Sigmoid colon (tissue), 7 donors: ENCODE results near the gene SS18. TPM values are rescaled to one million over a fixed set of nuclear protein-coding genes. Genes with fewer than 3 reads are reported as not detected.

Source experiments
- DNase-seq: peaks from one replicate; pipeline ENCODE4 v3.0.0-alpha.2; 2019
- H3K27ac ChIP-seq, 4 donors: fragments of 200-600 bp; sonication (generic); one replicate each; pipeline ENCODE4 v1.5.1; 2016 to 2019; ENCODE audit warnings: mild to moderate bottlenecking in 1 of 4
- H3K27me3 ChIP-seq, 3 donors: fragments of 200-600 bp; sonication (generic); one replicate each; pipeline ENCODE4 v1.5.1; 2019; ENCODE audit warnings: mild to moderate bottlenecking in 1 of 3
- H3K36me3 ChIP-seq, 4 donors: fragments of 200-600 bp; sonication (generic); one replicate each; pipeline ENCODE4 v1.5.1; 2016 to 2019
- H3K4me1 ChIP-seq, 4 donors: fragments of 200-600 bp; sonication (generic); one replicate each; pipeline ENCODE4 v1.5.1; 2017 to 2019
- H3K4me3 ChIP-seq, 4 donors: fragments of 200-600 bp; sonication (generic); one replicate each; pipeline ENCODE4 v1.5.1; 2017 to 2019; ENCODE audit warnings: mild to moderate bottlenecking in 2 of 4, moderate library complexity in 1 of 4
- H3K9me3 ChIP-seq, 4 donors: fragments of 200-600 bp in 3 of 4; sonication (generic) in 3 of 4; one replicate each; pipeline versions ENCODE4 v1.5.1 to v1.6.1; 2013 to 2019
- CTCF ChIP-seq, 4 experiments: fragments of 450-650 bp in 3 of 4; fragments of 200-600 bp in 1 of 4; IDR thresholded peaks; one replicate each; pipeline ENCODE4 v1.5.1; 2016 to 2019; ENCODE audit warnings: antibody characterized with exemption in 4 of 4, mild to moderate bottlenecking in 3 of 4, moderate library complexity in 2 of 4
- EP300 ChIP-seq, 4 donors: sonication (generic); formaldehyde crosslinking; IDR thresholded peaks; one replicate each; pipeline ENCODE4 v1.6.1; 2017; ENCODE audit warnings: antibody characterized with exemption in 4 of 4
- POLR2A ChIP-seq, 2 donors: fragments of 450-650 bp; IDR thresholded peaks; one replicate each; pipeline ENCODE4 v1.6.1; 2016; ENCODE audit warnings: antibody characterized with exemption in 2 of 2, mild to moderate bottlenecking in 2 of 2, moderate library complexity in 2 of 2
- POLR2AphosphoS5 ChIP-seq, 4 donors: sonication (generic); formaldehyde crosslinking; IDR thresholded peaks; one replicate each; pipeline ENCODE4 v1.6.1; 2017; ENCODE audit warnings: antibody characterized with exemption in 4 of 4
- WGBS, 2 donors: extraction: QIAGEN DNeasy Blood & Tissue Kit; methylation state at CpG; one replicate each; pipeline ENCODE4 v1.1.7; 2013; 5-methylcytosine and 5-hydroxymethylcytosine counted together
- intact Hi-C: fragments of 100-400 bp; cut with DNase I; formaldehyde crosslinking; loops from one replicate; pipeline ENCODE4 v1.15.1; 2023
- polyA plus RNA-seq, 3 donors: library from polyadenylated mRNA; stranded (reverse); fragments of 200-250 nt; gene quantifications; one replicate each; pipeline ENCODE4 v1.2.3, GENCODE V29; 2013
- total RNA-seq, 4 donors: library from RNA; depleted of rRNA; stranded (reverse); fragments of >200 nt; gene quantifications; one replicate each; pipeline ENCODE4 v1.1.0, GENCODE V29; 2016
- donor health status: healthy with polysubstance abuse.
- donor health status: Bipolar disorder and iron deficiency.
- donor health status: healthy.

Gene SS18
- total and polyA plus RNA-seq, 7 donors = 22.8 to 204 (median 89.2) TPM

GRCh38 chr18:25976554-25976953 lies 113.9 kb downstream of the SS18 start:
- H3K27me3 ChIP-seq = no peaks in the 10 kb centered on the region
- intact Hi-C loops = no loop called here
- WGBS, 2 donors = 67 to 77% methylated on average over 2 of the region's 2 CpGs
- no peaks in the 10 kb centered on the region for H3K9me3 ChIP-seq
- peaks cover 0 to 7% (median 4%) of the 10 kb centered on the region in 4 donors for H3K4me1 ChIP-seq
- H3K4me3 ChIP-seq = no peak overlapping the region
- TF ChIP-seq CTCF (IDR thresholded peaks at IDR 0.05) = no peak
- no peak for TF ChIP-seq EP300 (IDR thresholded peaks at IDR 0.05)
- TF ChIP-seq POLR2AphosphoS5 (IDR thresholded peaks at IDR 0.05) = no peak
- TF ChIP-seq POLR2A (IDR thresholded peaks at IDR 0.05) = no peak
- no peaks in the 10 kb centered on the region for H3K36me3 ChIP-seq
- no peak for DNase-seq
- H3K27ac ChIP-seq = no peak overlapping the region

- DNase-seq = no peak
- Histone ChIP-seq H3K9me3 (no peaks in the 10 kb centered on the region), H3K4me1 (peaks cover 0 to 7% (median 4%) of the 10 kb centered on the region in 4 donors), H3K27me3 (no peaks in the 10 kb centered on the region), H3K4me3 (no peak overlapping the region), H3K36me3 (no peaks in the 10 kb centered on the region), H3K27ac (no peak overlapping the region)
- TF ChIP-seq POLR2AphosphoS5 (IDR thresholded peaks at IDR 0.05) = no peak
- TF ChIP-seq CTCF (IDR thresholded peaks at IDR 0.05) = no peak
- no peak for TF ChIP-seq POLR2A (IDR thresholded peaks at IDR 0.05)
- TF ChIP-seq EP300 (IDR thresholded peaks at IDR 0.05) = no peak
- 18 to 74% methylated on average over 1 of the region's 1 CpG for WGBS, 2 donors
- intact Hi-C loops = no loop called here
Observed at GRCh38 chr18:25974630-25975077, 115.8 kb downstream of the SS18 start.

Other genes starting within 250 kb of the SS18 start
- not detected for gene PSMA8, start 43.3 kb upstream of the SS18 start, total RNA-seq
- under 1 TPM in 1 of 3 donors, not detected in 2; 0.29 TPM for gene PSMA8, start 43.3 kb upstream of the SS18 start, polyA plus RNA-seq
- 10 to 100 TPM in 1 of 4 donors, 1 to 10 TPM in 3; 6.4 to 10.9 (median 8.6) TPM for gene TAF4B, start 135.8 kb upstream of the SS18 start, total RNA-seq
- gene TAF4B, start 135.8 kb upstream of the SS18 start, polyA plus RNA-seq = 1 to 10 TPM in 2 of 3 donors, under 1 TPM in 1; 0.46 to 4.7 (median 1.2) TPM